Progenitor cell of endocrine pancreas (in vitro differentiated cells): Measurements from ENCODE around the gene ABHD18. TPM values are rescaled to one million over a fixed set of nuclear protein-coding genes. Genes with fewer than 3 reads are reported as not detected.
"Not testable (repeated sequence)": the region's sequence is repeated elsewhere in the genome, so short reads cannot be mapped to it uniquely, and the experiment has no call there.

Experiments
- DNase-seq: peaks from one replicate; pipeline ENCODE4 v3.0.0; 2021; ENCODE audit warnings: low spot score; ENCODE audit not compliant: unreplicated experiment
- H3K27ac Mint-ChIP-seq: 2 replicates; pipeline ENCODE4 v1.8.0; 2021; ENCODE audit warnings: mild to moderate bottlenecking, moderate library complexity, mixed read lengths
- H3K27me3 Mint-ChIP-seq: 2 replicates; pipeline ENCODE4 v1.8.0; 2021; ENCODE audit warnings: mixed read lengths
- H3K36me3 Mint-ChIP-seq: 2 replicates; pipeline ENCODE4 v1.8.0; 2022; ENCODE audit warnings: mixed read lengths; ENCODE audit not compliant: insufficient read depth
- H3K4me1 Mint-ChIP-seq: 2 replicates; pipeline ENCODE4 v1.8.0; 2021; ENCODE audit warnings: low read depth, mixed read lengths
- H3K4me3 Mint-ChIP-seq: 2 replicates; pipeline ENCODE4 v1.8.0; 2021; ENCODE audit warnings: low read depth, mild to moderate bottlenecking, moderate library complexity, mixed read lengths
- H3K9me3 Mint-ChIP-seq: 2 replicates; pipeline ENCODE4 v1.8.0; 2021; ENCODE audit warnings: low read depth, mixed read lengths
- total RNA-seq: library from RNA; stranded (reverse); gene quantifications from 2 replicates; pipeline ENCODE4 v1.2.1, GENCODE V29; 2021
- TF ChIP-seq, protein P1 (sequence below): fragments of 200-600 bp; sonication (generic); IDR thresholded peaks from one replicate; pipeline ENCODE4 v1.5.0; 2021; ENCODE audit warnings: antibody characterized with exemption, mild to moderate bottlenecking; ENCODE audit not compliant: unreplicated experiment

The ABHD18 gene
- total RNA-seq, 1 donor from 2014 or later = 19.4 TPM

DNA sequence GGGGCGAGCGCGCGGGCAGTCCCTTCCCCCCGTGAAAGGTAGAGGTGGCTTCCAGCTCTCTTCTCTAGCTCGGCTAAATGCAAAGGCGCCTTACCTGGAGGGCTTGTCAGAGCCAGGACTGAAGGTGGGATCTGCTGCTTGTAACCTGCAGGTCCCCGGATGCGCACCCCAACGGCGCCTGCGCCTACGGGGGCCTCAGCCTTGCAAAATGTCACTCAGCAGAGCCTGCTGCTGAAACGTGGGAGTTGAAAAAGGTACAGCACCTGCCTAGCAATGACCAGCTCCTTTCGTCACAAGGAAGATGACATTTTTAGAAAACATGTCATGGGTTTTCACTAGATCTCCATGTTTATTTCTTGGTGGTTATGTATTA, 583 bp downstream of the ABHD18 start:
- Mint-ChIP-seq H3K4me3 (peak overlapping the region; percentile 97), H3K27ac (peak overlapping the region; percentile 99), H3K9me3 (no peaks in the 10 kb centered on the region), H3K4me1 (peaks cover 7% of the 10 kb centered on the region), H3K36me3 (peaks cover 11% of the 10 kb centered on the region), H3K27me3 (no peaks in the 10 kb centered on the region)
- TF ChIP-seq, protein P1, sequence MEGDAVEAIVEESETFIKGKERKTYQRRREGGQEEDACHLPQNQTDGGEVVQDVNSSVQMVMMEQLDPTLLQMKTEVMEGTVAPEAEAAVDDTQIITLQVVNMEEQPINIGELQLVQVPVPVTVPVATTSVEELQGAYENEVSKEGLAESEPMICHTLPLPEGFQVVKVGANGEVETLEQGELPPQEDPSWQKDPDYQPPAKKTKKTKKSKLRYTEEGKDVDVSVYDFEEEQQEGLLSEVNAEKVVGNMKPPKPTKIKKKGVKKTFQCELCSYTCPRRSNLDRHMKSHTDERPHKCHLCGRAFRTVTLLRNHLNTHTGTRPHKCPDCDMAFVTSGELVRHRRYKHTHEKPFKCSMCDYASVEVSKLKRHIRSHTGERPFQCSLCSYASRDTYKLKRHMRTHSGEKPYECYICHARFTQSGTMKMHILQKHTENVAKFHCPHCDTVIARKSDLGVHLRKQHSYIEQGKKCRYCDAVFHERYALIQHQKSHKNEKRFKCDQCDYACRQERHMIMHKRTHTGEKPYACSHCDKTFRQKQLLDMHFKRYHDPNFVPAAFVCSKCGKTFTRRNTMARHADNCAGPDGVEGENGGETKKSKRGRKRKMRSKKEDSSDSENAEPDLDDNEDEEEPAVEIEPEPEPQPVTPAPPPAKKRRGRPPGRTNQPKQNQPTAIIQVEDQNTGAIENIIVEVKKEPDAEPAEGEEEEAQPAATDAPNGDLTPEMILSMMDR = no peak
- peak; percentile 63 for DNase-seq

DNA sequence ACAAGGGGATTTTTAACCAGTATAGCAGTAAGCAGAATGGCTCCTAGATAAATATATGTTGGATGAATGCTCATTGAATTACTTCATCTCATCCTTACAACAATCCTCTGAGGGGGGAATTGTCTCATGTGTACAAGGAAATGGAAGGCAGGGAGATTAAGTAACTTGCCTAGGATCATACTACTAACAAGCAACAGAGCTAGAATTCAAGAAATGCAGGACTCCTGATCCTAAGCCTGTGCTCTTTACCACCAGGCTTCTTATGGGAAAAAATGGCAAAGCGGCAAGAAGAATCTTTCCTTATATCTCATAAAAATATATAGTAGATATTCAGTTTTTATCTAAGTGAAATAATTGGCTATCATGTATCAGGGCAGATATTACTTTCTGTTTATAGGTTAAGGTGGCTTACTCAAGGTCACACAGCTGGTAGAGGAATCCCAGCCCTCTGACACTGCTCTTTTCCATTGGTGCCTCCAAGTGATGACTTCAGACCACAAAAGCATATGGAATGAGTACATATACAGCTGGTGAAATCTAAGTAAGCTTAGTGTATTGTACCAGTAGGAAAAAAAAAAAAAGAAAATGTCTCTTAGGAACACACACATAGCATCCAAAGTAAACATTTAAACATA, 2.1 kb downstream of the ABHD18 start:
- H3K4me1 Mint-ChIP-seq = peaks cover 7% of the 10 kb centered on the region
- H3K36me3 Mint-ChIP-seq = peaks cover 10% of the 10 kb centered on the region
- H3K27ac Mint-ChIP-seq = no peak overlapping the region
- no peak for DNase-seq
- TF ChIP-seq, protein P1 = no peak
- no peaks in the 10 kb centered on the region for H3K9me3 Mint-ChIP-seq
- no peaks in the 10 kb centered on the region for H3K27me3 Mint-ChIP-seq
- peak overlapping the region; percentile 10 for H3K4me3 Mint-ChIP-seq

- H3K27ac Mint-ChIP-seq = peak overlapping the region; percentile 56
Measured at GRCh38 chr4:127968586-127968985, 3.4 kb downstream of the ABHD18 start.

DNA sequence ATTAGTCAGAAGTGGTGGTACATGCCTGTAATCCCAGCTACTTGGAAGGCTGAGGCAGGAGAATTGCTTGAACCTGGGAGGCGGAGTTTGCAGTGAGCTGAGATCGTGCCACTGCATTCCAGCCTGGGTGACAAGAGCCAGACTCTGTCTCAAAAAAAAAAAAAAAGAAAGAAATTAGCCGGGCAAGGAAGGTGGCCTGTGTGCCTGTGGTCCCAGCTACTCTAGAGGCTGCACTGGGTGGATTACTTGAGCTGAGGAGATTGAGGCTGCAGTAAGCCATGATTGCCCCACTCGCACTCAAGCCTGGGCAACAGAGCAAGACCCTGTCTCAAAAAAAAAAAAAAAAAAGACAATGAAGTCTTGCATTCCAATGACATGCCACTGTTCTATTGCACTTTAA, 5.7 kb downstream of the ABHD18 start:
- not testable (repeated sequence) for H3K4me1 Mint-ChIP-seq, H3K27ac Mint-ChIP-seq, H3K4me3 Mint-ChIP-seq

More at GRCh38 chr4:127968586-127968985, 3.4 kb downstream of the ABHD18 start:
- Mint-ChIP-seq H3K9me3 (no peaks in the 10 kb centered on the region), H3K36me3 (no peaks in the 10 kb centered on the region), H3K4me3 (no peak overlapping the region), H3K27me3 (no peaks in the 10 kb centered on the region), H3K4me1 (peaks cover 7% of the 10 kb centered on the region)
- TF ChIP-seq, protein P1 = no peak
- DNase-seq = no peak

DNA sequence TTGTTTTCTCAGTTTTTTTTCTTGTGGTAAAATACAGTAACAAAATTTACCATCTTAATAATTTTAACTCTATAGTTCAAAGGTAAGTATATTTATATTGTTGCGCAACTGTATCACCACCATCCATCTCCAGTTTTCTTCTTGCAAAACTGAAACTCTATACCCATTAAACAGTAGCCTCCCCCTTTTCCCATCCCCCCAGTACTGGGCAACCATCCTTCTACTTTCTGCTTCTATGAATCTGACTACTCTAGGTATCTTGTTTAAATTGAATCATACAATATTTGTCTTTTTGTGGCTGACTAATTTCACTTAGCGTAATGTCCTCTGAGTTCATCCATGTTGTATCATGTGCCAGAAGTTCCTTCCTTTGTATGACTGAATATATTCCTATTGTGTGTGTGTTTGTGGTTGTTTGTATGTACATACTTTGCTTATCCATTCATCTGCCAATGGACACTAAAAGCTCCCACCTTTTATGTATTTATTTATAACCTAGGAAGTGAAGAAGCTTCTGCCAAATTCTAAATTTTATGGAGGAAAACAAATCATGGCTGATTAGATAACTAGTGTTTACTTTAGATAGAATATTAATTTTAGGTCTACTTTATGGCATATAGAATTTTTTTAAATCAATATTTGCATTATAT, 10.0 kb downstream of the ABHD18 start:
- DNase-seq = no peak
- TF ChIP-seq, protein P1 = no peak
- Mint-ChIP-seq H3K27ac (peak overlapping the region; percentile 62), H3K27me3 (no peaks in the 10 kb centered on the region), H3K36me3 (peaks cover 13% of the 10 kb centered on the region), H3K9me3 (no peaks in the 10 kb centered on the region), H3K4me1 (no peaks in the 10 kb centered on the region), H3K4me3 (no peak overlapping the region)

More for the DNA sequence above, 5.7 kb downstream of the ABHD18 start:
- not testable (repeated sequence) for H3K36me3 Mint-ChIP-seq, H3K27me3 Mint-ChIP-seq, H3K9me3 Mint-ChIP-seq, DNase-seq

DNA sequence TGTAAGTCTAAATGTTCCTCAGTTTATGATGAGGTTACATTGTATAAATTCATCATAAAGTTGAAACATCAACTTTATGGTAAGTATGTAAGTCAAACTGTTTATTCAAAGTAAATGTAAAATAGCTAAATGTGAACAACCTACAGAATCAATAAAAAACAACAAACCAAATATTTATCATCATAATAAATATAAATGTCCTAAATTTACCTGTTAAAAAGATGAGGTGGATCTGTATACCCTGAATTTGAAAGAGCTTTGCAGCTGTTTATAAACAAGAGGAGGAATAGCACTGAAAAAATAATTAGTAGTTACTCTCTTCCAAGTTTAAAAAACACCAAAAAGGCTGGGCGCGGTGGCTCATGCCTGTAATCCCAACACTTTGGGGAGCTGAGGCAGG, 13.7 kb downstream of the ABHD18 start:
- DNase-seq = no peak
- H3K36me3 Mint-ChIP-seq = peaks cover 15% of the 10 kb centered on the region
- H3K27ac Mint-ChIP-seq = no peak overlapping the region
- no peaks in the 10 kb centered on the region for H3K27me3 Mint-ChIP-seq
- H3K4me1 Mint-ChIP-seq = no peaks in the 10 kb centered on the region
- TF ChIP-seq, protein P1 = no peak
- no peak overlapping the region for H3K4me3 Mint-ChIP-seq
- no peaks in the 10 kb centered on the region for H3K9me3 Mint-ChIP-seq
